ENCODE results near the gene SNX13. TPM values are rescaled to one million over a fixed set of nuclear protein-coding genes. Genes with fewer than 3 reads are reported as not detected.

SNX13 gene
- total RNA-seq, 1 experiment from 2014 or later = 29.0 TPM

GRCh38 chr7:17976952-17977351 is 36.7 kb upstream of the SNX13 start:
- no peaks in the 10 kb centered on the region for H3K4me1 ChIP-seq (ENCODE audit: insufficient read depth, low read length)
- no peaks in the 10 kb centered on the region for H3K27me3 ChIP-seq (ENCODE audit: insufficient read depth, low read length)
- H3K18ac ChIP-seq (ENCODE audit: insufficient read length, low read depth, low read length) = no peak overlapping the region
- Mint-ChIP-seq H3K27me3 (ENCODE audit: low read depth) (no peaks in the 10 kb centered on the region), H3K27ac (no peak overlapping the region), H3K4me3 (no peak overlapping the region), H3K9me3 (no peaks in the 10 kb centered on the region; a peak in 1 of 5 replicates), H3K4me1 (no peaks in the 10 kb centered on the region), H3K36me3 (ENCODE audit: insufficient read depth in 1 of 3, low read depth in 3 of 3) (no peaks in the 10 kb centered on the region)
- no peak overlapping the region for H4K5ac ChIP-seq (ENCODE audit: insufficient read length, low read depth, low read length)
- H3K79me2 ChIP-seq (ENCODE audit: insufficient read depth, low read length) = no peaks in the 10 kb centered on the region
- H2BK5ac ChIP-seq (ENCODE audit: insufficient read length, low read length) = no peak overlapping the region
- no peak overlapping the region for H3K56ac ChIP-seq (ENCODE audit: insufficient read length, low read depth, low read length)
- H2AFZ ChIP-seq (ENCODE audit: low read length) = no peak overlapping the region
- no peak overlapping the region for H3K14ac ChIP-seq (ENCODE audit: insufficient read depth, low read length)
- no CpG with 5 or more reads among the region's 2 CpGs for WGBS (ENCODE audit: extremely low coverage, insufficient read length, low lambda C conversion rate)
- TF ChIP-seq CTCF (conservative IDR thresholded peaks at IDR 0.05) = no peak
- no peak overlapping the region for H3K9ac ChIP-seq (ENCODE audit: extremely low read depth, insufficient read length, low read length)
- H3K23ac ChIP-seq (ENCODE audit: insufficient read length, low read depth, low read length) = no peak overlapping the region
- H3T11ph ChIP-seq (ENCODE audit: low read length) = no peak overlapping the region
- H3K9me3 ChIP-seq (ENCODE audit: control insufficient read depth, low read depth, low read length) = no peaks in the 10 kb centered on the region
- H3K4me2 ChIP-seq (ENCODE audit: insufficient read depth, insufficient read length, low read length) = no peak overlapping the region
- no peak overlapping the region for H3K4ac ChIP-seq (ENCODE audit: low read depth, low read length)
- no peaks in the 10 kb centered on the region for H4K20me1 ChIP-seq (ENCODE audit: control insufficient read depth, insufficient read depth, insufficient read length)
- no peak overlapping the region for H2BK15ac ChIP-seq (ENCODE audit: low read depth, low read length)
- H2BK12ac ChIP-seq (ENCODE audit: insufficient read length, low read depth, low read length) = no peak overlapping the region
- no peak overlapping the region for H4K8ac ChIP-seq (replicated peaks; ENCODE audit: insufficient read length, low read depth, low read length)
- no peak for DNase-seq
- no peak overlapping the region for H2BK20ac ChIP-seq (ENCODE audit: low read depth, low read length, poor library complexity, severe bottlenecking)
- H3K27ac ChIP-seq (ENCODE audit: insufficient read length, low read depth, low read length) = no peak overlapping the region
- H2BK120ac ChIP-seq (ENCODE audit: low read depth, low read length, poor library complexity, severe bottlenecking) = no peak overlapping the region
- H2AK5ac ChIP-seq (ENCODE audit: insufficient read length, low read length) = no peak overlapping the region
- H4K91ac ChIP-seq (ENCODE audit: insufficient read length, low read depth, low read length) = no peak overlapping the region
- no peaks in the 10 kb centered on the region for H3K23me2 ChIP-seq (ENCODE audit: insufficient read length, low read depth, low read length, poor library complexity, severe bottlenecking)
- no peaks in the 10 kb centered on the region for H3K79me1 ChIP-seq (ENCODE audit: insufficient read depth, low read depth, low read length, poor library complexity, severe bottlenecking)
